ENCODE results near the gene INHBB. TPM values are rescaled to one million over a fixed set of nuclear protein-coding genes. Genes with fewer than 3 reads are reported as not detected.
"Not testable (repeated sequence)": the region's sequence is repeated elsewhere in the genome, so short reads cannot be mapped to it uniquely, and the experiment has no call there.

The INHBB gene
- total and polyA plus RNA-seq, 4 donors: 0.97 to 7.8 (median 5.8) TPM

DNA sequence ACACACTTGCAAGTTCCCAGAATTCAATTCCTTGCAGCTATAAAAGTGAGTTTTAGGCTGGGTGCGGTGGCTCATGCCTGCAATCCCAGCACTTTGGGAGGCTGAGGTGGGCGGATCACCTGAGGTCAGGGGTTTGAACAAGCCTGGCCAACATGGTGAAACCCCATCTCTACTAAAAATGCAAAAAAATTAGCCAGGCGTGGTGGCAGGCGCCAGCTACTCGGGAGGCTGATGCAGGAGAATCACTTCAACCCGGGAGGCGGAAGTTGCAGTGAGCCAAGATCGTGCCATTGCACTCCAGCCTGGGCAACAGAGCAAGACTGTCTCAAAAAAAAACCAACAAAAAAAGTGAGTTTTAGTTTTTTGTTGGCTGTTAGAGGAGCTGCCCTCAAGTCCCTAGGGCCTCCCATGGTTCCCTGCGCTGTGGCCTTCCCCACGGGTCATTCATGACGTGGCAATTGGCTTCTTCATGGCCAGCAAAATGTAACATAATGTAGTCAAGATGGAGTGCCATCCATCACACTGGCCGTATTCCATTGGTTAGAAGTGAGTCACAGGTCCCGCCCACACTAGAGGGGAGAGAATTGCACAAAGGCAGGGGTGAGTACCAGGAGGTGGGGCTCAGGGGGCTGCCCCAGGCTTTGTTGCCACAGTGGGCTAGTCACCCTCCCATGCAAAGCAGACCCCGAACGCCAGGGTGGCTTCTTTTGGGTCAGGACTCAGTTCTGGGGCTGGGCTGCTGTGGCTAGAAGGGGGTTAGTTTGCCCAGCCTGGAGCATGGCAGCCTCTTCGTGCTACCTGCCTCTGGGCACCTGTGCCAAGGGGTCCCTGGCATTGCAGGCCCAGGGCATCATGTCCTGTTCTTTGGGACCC, 37.7 kb upstream of the INHBB start:
- Histone ChIP-seq H3K36me3 (ENCODE audit: control insufficient read depth in 4 of 4, insufficient read depth in 4 of 4, low read length in 4 of 4) (peaks cover 0 to 8% (median 0%) of the 10 kb centered on the region in 4 donors), H3K27ac (ENCODE audit: low read depth in 1 of 2, low read length in 1 of 2) (no peak overlapping the region), H3K4me1 (ENCODE audit: control insufficient read depth in 5 of 5, insufficient read depth in 5 of 5, low read length in 5 of 5) (peaks cover 0 to 8% (median 4%) of the 10 kb centered on the region in 5 donors), H3K9me3 (ENCODE audit: control insufficient read depth in 4 of 4, insufficient read depth in 3 of 4, low read length in 3 of 4) (no peaks in the 10 kb centered on the region), H3K4me3 (no peak overlapping the region), H3K9ac (ENCODE audit: insufficient read depth in 1 of 2, low read length in 2 of 2) (no peak overlapping the region), H3K27me3 (ENCODE audit: control insufficient read depth in 3 of 3, insufficient read depth in 3 of 3, low read length in 2 of 3) (no peaks in the 10 kb centered on the region)
- DNase-seq (no peak), ATAC-seq (ENCODE audit: insufficient read depth, low FRiP score) (no peak)
- 91 to 97% methylated on average over 16 of the region's 16 CpGs for WGBS, 2 donors
- TF ChIP-seq, protein P1, sequence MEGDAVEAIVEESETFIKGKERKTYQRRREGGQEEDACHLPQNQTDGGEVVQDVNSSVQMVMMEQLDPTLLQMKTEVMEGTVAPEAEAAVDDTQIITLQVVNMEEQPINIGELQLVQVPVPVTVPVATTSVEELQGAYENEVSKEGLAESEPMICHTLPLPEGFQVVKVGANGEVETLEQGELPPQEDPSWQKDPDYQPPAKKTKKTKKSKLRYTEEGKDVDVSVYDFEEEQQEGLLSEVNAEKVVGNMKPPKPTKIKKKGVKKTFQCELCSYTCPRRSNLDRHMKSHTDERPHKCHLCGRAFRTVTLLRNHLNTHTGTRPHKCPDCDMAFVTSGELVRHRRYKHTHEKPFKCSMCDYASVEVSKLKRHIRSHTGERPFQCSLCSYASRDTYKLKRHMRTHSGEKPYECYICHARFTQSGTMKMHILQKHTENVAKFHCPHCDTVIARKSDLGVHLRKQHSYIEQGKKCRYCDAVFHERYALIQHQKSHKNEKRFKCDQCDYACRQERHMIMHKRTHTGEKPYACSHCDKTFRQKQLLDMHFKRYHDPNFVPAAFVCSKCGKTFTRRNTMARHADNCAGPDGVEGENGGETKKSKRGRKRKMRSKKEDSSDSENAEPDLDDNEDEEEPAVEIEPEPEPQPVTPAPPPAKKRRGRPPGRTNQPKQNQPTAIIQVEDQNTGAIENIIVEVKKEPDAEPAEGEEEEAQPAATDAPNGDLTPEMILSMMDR (IDR thresholded peaks at IDR 0.05; ENCODE audit: control extremely low read depth, extremely low read depth): no peak

DNA sequence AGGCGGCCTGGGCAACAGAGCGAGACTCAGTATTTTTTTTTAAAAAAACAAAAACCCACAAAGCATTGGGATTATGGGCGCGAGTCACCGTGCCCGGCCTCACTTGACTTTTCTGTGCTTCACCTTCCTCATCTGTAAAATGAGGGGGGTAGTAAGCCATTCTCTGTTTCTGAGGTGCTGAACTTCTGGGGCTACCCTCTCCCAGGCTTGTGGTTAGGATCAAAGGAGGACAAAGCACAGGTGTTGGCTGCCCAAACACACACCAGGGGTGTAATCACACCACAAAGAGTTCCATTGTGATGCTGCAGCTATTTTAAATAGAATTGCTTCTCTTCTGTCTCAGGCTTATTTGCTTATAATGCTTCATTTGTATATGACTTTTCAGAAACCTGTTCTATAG, 35.8 kb upstream of the INHBB start:
- 92 to 96% methylated on average over 6 of the region's 6 CpGs for WGBS, 2 donors
- peaks cover 0 to 16% (median 4%) of the 10 kb centered on the region in 5 donors for H3K4me1 ChIP-seq (ENCODE audit: control insufficient read depth in 5 of 5, insufficient read depth in 5 of 5, low read length in 5 of 5)
- H3K9me3 ChIP-seq (ENCODE audit: control insufficient read depth in 4 of 4, insufficient read depth in 3 of 4, low read length in 3 of 4): no peaks in the 10 kb centered on the region
- peaks cover 0 to 3% (median 0%) of the 10 kb centered on the region in 4 donors for H3K36me3 ChIP-seq (ENCODE audit: control insufficient read depth in 4 of 4, insufficient read depth in 4 of 4, low read length in 4 of 4)
- TF ChIP-seq, protein P1 (IDR thresholded peaks at IDR 0.05; ENCODE audit: control extremely low read depth, extremely low read depth): no peak
- H3K9ac ChIP-seq (ENCODE audit: insufficient read depth in 1 of 2, low read length in 2 of 2): no peak overlapping the region
- ATAC-seq (ENCODE audit: insufficient read depth, low FRiP score) (no peak), DNase-seq (no peak)
- H3K27ac ChIP-seq (ENCODE audit: low read depth in 1 of 2, low read length in 1 of 2): no peak overlapping the region
- H3K4me3 ChIP-seq: no peak overlapping the region
- peaks cover 0 to 6% (median 4%) of the 10 kb centered on the region in 3 donors for H3K27me3 ChIP-seq (ENCODE audit: control insufficient read depth in 3 of 3, insufficient read depth in 3 of 3, low read length in 2 of 3)

DNA sequence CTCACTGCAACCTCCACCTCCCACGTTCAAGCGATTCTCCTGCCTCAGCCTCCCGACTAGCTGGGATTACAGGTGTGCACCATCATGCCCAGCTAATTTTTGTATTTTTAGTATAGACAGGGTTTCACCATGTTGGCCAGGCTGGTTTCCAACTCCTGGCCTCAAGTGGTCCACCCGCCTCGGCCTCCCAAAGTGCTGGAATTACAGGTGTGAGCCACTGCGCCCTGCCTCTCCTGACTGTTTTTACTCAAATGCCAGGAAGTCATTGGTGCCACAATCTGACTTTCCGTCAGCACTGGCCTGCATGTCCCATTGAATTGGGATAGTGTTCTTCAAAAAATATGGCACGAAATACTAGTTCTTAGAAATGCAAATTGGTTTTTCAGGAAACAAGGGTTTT, 35.1 kb upstream of the INHBB start:
- 93 to 94% methylated on average over 8 of the region's 8 CpGs for WGBS, 2 donors
- ATAC-seq (ENCODE audit: insufficient read depth, low FRiP score); H3K36me3 ChIP-seq (ENCODE audit: control insufficient read depth in 4 of 4, insufficient read depth in 4 of 4, low read length in 4 of 4); H3K27ac ChIP-seq (ENCODE audit: low read depth in 1 of 2, low read length in 1 of 2); H3K9ac ChIP-seq (ENCODE audit: insufficient read depth in 1 of 2, low read length in 2 of 2); H3K27me3 ChIP-seq (ENCODE audit: control insufficient read depth in 3 of 3, insufficient read depth in 3 of 3, low read length in 2 of 3); H3K9me3 ChIP-seq (ENCODE audit: control insufficient read depth in 4 of 4, insufficient read depth in 3 of 4, low read length in 3 of 4); DNase-seq; H3K4me3 ChIP-seq: not testable (repeated sequence)
- H3K4me1 ChIP-seq (ENCODE audit: control insufficient read depth in 5 of 5, insufficient read depth in 5 of 5, low read length in 5 of 5): peaks cover 0 to 16% (median 4%) of the 10 kb centered on the region in 5 donors

DNA sequence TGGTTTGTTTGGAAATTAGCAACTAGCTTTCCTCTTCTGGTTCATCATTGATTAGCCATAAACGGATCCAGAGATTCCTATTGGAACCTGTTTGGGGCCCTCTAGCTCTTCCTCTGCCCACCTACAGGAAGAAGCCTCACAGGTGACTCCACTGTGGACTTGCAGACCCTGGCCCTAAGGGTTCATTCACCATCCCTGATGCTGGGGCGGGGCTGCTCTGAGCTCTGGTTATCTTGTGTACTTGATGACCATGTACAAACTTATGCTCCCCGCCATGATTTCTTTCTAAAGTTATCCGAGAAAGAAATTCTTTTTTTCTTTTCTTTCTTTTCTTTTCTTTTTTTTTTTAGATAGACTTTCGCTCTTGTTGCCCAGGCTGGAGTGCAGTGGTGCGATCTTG, 33.9 kb upstream of the INHBB start:
- H3K9ac ChIP-seq (ENCODE audit: insufficient read depth in 1 of 2, low read length in 2 of 2): no peak overlapping the region
- no peaks in the 10 kb centered on the region for H3K9me3 ChIP-seq (ENCODE audit: control insufficient read depth in 4 of 4, insufficient read depth in 3 of 4, low read length in 3 of 4)
- TF ChIP-seq, protein P1 (IDR thresholded peaks at IDR 0.05; ENCODE audit: control extremely low read depth, extremely low read depth): no peak
- ATAC-seq (ENCODE audit: insufficient read depth, low FRiP score) (no peak), DNase-seq (no peak)
- 79 to 95% methylated on average over 6 of the region's 6 CpGs for WGBS, 2 donors
- H3K4me1 ChIP-seq (ENCODE audit: control insufficient read depth in 5 of 5, insufficient read depth in 5 of 5, low read length in 5 of 5): peaks cover 0 to 16% (median 4%) of the 10 kb centered on the region in 5 donors
- no peaks in the 10 kb centered on the region for H3K36me3 ChIP-seq (ENCODE audit: control insufficient read depth in 4 of 4, insufficient read depth in 4 of 4, low read length in 4 of 4)
- peaks cover 0 to 6% (median 4%) of the 10 kb centered on the region in 3 donors for H3K27me3 ChIP-seq (ENCODE audit: control insufficient read depth in 3 of 3, insufficient read depth in 3 of 3, low read length in 2 of 3)
- H3K27ac ChIP-seq (ENCODE audit: low read depth in 1 of 2, low read length in 1 of 2): no peak overlapping the region
- H3K4me3 ChIP-seq: no peak overlapping the region
